ENCODE data around the gene HNRNPA3.
A peak's percentile ranks its signal among the peaks of the same experiment; 100 is the strongest.
"Not testable (repeated sequence)": the region's sequence is repeated elsewhere in the genome, so short reads cannot be mapped to it uniquely, and the experiment has no call there.

HNRNPA3 gene

GRCh38 chr2:177256695-177257094, 44.1 kb downstream of the HNRNPA3 start:
- no peak for DNase-seq

DNA sequence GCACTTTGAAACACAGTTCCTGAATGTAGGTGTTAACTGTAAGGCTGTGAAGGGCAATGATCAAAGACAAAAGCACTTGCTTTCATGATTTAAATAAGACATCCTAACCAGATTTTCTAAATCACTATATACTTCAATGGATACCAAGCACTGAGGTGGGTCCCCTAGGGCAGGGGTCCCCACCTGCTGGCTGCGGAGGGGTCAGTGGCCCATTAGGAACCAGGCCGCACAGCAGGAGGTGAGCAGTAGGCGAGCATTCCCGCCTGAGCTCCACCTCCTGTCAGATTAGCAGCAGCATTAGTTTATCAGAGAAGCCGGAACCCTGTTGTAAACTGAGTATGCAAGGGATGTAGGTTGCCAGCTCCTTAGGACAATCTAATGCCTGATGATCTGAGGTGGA, 44.9 kb downstream of the HNRNPA3 start:
- no peak for DNase-seq

DNA sequence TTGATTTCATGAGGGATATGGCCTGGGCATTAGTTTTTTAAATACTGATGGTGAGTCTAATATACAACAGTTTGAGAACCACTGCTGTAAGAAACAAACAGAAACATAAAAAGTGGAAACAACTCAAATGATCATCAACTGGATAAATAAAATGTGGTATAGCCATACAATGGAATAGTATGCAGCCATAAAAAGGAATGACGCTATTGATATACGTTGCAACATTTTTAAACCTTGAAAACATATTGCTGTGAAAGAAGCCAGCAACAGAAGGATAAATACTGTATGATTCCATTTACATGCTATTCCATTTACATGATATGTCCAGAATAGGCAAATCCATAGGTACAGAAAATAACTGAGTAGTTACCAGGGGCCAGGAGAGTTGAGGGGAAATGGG, 45.5 kb downstream of the HNRNPA3 start:
- DNase-seq, result no peak

- DNase-seq, result no peak
Measured at GRCh38 chr2:177260379-177260778, 47.8 kb downstream of the HNRNPA3 start.

GRCh38 chr2:177261116-177262060, 48.8 kb downstream of the HNRNPA3 start:
- DNase-seq, result no peak

- no peak for DNase-seq
Measured at GRCh38 chr2:177262092-177262491, 49.5 kb downstream of the HNRNPA3 start.

GRCh38 chr2:177262958-177263450, 50.4 kb downstream of the HNRNPA3 start:
- DNase-seq, result no peak

DNA sequence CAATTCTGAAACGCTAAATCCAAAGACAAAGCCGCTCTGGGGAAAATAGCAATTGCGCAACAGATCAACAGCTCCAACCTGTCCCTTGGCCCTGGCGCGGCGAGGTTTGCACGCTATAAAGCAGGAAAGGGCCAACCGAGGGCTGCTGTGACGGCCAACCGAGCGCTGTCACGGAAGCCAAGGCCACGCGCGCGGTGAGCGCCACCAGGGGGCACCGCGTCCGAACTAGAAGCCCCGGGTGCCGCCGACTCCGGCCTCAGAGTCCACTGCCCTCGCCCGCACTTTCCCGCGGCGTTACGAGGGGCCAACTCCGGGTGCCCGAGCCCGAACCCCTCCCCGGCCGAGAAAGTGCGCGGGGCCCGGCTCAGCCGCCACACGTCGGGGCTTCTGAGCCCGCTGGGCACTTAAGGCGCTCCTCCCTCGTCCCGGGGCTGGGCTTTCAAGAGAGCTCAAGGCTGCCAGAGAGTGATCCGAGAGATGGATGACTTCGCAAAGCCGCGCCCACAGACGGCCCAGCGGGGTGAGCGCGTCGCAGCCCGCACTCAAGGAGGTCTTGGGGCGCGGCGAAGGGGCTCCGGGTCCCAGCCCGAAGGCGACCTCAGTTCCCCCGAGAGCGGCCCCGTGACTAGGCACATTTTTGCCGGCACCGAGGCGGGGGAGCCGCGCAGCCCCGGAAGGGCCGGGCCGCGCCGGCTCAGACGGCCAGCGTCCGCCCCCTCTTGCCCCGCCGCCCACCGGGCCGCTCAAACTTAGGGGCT, 51.0 kb downstream of the HNRNPA3 start:
- peak; percentile 89 to 94 for DNase-seq

DNA sequence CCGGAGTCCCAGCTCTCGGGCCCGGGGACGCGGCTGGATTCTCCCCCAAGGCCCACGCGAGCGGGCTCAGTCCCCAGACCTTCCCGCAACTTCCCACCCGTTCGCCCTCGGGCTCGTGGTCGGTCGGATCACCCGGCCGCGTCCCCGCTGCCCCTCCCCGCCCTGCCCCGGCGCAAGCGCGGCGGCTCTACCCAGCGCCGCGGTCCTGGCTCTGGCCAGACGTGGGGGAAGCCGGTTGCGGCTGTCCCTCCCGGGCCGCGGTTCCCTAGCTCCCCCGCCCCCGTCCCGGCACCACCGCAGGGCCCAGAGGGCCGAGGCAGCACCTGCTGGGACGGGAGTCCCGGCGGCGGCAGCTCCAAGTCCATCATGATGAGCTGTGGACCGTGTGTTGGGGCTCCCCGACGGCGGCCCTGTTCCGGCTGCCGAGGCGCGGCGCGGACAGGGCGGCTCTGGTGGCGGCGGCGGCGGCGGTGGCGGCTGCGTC, 51.7 kb downstream of the HNRNPA3 start:
- DNase-seq, result no peak

GRCh38 chr2:177264693-177265587, 52.3 kb downstream of the HNRNPA3 start, which contains the start of gene NFE2L2:
Gene NFE2L2, minus strand, starts transcription at chr2:177264727. Its CDS starts 151 bp downstream, at chr2:177264576.
- peak; percentile 94 for DNase-seq

DNA sequence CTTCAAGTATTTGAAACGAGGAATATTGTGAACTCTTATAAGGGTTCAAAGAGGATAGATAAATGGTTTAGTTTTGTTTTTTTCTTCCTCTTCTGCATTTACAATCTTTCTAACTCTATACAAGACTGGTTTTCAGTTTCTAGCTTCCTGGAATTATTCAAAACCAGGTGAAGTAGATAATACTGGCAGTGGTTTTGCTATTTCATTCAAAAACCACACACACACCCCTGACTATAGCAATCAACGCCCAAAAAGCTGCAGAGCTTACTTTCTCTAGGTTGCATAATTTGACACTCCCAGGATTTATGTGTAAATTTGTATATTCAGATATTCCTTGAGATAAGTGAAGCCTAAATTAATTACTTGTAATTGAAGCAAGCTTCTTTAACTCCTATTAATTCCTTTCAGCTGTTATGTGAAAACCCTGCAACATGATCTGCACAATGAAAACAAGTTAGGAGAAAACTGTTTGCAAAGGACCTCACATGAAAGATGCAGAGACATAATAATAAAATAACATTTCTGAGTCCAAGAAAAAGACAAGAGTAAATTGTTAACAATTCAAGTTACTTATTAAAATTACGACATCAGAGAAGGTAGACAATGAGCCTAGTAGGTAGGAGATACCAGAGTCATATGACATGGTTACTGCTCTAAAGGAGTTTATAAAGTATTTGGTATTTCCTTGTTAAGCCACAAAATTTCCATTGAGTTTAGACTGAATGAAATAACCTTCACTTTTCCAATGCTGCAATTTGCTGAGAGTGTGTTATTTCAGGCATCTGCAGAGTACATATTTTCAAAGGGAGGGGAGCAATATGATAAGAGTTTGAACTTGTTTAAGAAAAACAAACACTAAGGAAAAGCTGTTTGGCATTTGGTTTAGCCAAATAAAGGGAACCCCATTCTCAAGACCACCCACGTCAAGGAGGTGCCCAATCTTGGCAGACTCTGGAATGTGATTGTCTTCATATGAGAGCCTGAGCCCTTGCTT, 53.5 kb downstream of the HNRNPA3 start:
- DNase-seq, result peak in 1 of 2 donors; percentile 63

DNA sequence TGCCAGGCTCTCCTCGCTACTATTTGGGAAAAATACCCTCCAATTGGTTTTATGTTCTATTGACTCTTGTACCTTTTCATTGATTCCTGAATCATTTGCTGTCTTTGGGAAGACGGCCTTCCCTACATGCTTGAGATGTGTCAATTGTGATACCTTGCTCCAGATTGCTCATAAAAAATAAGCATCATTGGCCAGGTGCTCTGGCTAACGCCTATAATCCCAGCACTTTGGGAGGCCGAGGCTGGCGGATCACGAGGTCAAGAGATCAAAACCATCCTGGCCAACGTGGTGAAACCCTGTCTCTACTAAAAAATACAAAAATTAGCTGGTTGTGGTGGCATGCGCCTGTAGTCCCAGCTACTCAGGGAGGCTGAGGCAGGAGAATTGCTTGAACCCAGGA, 54.4 kb downstream of the HNRNPA3 start:
- DNase-seq, result not testable (repeated sequence)

DNA sequence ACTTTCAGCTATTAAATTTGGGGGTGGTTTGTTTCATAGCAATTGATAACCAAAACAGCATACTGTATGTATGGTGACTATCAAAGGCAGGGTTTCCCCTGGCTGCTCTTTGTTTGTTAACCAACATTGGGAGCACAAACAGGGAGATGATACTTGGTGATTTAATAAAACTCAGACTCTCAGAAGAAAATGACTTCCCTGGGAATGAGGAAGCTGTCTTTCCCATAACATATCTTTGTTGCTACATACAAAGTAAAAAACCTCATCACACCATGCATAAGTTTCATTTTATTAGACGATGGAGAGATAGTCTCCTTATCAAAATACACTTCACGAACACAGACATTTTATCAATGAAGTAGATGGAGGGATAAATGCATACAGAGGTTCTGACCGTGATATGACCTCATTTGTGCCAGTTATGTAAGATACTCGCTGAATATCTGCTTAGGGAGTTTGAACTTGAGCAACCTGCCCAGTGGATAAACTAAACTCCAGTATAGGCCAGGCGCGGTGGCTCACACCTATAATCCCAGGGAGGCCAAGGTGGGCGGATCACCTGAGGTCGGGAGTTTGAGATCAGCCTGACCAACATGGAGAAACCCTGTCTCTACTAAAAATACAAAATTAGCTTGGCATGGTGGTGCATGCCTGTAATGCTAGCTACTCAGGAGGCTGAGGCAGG, 55.7 kb downstream of the HNRNPA3 start:
- DNase-seq, result no peak

DNA sequence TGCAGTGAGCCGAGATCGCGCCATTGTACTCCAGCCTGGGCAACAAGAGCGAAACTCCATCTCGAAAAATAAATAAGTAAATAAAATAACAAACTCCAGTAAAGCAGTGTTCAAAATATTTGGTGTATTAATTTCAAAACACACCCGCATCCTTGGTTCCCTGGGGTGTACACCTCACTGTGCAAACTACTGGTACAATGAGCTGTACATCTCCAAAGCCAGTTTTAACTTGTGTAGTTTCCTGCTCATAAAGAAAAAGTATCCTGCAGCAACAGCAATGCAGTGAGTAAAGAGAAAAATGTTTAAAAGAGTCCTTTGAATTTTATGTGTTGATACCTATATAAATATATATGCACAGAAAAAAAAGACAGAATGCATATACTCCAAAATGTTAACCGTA, 56.3 kb downstream of the HNRNPA3 start:
- no peak for DNase-seq

DNA sequence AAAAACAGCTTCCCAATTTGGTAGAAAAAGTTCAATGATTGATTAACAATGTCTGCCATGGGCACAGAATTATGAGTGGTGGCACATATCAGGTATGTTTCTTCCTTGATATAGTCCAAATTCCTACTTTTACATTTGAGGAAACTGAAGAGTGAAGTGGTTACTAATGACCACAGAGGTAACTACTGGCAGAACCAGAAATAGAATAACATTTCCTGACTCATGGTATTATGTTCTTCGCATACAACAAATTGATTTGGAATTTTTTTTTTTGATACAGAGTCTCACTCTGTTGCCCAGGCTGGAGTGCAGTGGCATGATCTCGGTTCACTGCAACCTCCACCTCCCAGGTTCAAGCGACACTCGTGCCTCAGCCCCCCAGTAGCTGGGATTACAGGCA, 57.9 kb downstream of the HNRNPA3 start:
- no peak for DNase-seq

DNA sequence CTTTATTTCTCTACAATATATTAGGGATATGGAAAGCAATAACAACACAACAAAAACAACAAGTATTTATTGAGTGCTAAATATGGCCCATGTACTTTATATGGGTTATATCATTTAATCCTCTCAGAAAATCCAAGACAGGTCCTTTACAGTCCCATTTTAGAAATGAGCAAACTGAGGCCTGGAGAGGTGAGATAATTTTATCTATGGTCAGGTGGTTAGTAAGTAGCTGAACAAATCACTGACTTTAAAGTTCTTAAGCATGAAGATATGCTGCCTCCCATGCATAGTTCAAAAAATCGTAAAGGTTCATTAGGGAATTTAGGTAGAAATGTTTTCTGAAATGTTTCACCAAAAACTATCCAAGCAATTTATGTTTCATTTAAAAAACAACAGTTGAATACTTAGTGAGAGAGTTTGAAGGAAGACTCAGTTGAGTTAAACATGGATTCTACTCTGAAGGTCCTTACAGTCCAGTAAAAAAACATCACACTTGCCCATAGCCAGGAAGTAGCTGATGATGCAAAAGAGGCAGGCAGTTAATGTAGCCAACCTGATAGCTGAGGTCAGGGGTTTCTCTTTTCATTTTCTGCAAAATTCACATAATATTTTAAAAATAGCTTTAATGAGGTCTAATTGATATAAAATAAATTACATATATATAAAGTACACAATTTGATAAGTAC, 59.5 kb downstream of the HNRNPA3 start:
- no peak for DNase-seq

DNA sequence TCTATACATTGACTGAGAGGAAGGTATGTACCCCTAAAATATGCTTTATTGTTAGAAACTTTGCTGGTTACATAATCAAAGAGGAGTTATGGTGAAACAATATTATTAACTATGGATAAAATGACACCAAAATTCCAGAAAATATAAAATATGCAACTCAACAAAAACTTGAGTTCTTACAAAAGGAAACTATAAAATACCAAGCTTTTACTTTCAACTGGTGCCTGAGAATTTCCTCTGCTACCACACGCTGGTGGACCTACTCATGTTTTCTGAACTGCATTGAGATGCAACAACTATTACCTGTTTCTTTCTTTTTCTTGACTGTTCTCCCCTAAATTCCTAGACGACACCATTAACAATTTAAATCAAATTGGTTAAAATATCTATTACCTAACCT, 60.2 kb downstream of the HNRNPA3 start:
- DNase-seq, result no peak

DNA sequence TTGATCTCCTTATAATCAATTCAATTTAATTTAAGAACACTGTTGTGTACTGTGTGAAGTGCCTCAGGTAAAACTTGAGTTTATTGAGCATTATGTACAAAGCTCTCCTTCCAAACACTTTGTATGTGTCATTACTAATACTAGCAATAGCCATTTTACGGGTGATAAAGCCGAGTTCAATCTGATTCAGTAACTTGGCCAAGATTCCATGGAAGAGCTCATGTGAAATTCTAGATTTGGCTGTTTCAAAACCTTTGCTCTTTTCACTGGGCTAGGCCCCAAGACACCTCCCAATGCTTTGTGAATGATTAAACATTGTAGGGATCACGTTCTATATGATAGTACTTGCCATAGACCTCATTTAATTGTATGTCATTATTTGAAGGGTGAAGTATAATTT, 60.8 kb downstream of the HNRNPA3 start:
- DNase-seq, result no peak

Data from CD4-positive, alpha-beta T cell treated with Interferon alpha-2 for 1 hour (primary cell).